Measurements from ENCODE around the gene DHRSX.

DNA sequence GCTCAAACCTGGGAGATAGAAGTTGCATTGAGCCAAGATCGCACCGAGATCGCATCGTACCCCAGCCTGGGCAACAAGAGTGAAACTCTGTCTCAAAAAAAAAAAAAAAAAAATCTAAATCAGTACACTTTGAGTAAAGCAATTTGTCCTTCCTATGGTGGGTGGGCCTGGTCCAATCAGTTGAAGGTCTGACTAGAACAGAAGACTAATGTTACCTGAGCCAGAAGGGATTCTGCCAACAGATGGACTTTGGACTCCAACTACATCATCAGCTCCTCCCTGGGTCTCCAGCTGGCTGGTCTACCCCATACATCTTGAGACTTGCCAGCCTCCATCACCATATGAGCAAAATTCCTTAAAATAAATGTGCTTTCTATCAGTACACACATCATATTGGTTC is 155.2 kb downstream of the DHRSX start:
- TF ChIP-seq POLR2A (IDR thresholded peaks at IDR 0.05) (no peak), EP300 (IDR thresholded peaks at IDR 0.05) (no peak)
- TF ChIP-seq, protein P1, sequence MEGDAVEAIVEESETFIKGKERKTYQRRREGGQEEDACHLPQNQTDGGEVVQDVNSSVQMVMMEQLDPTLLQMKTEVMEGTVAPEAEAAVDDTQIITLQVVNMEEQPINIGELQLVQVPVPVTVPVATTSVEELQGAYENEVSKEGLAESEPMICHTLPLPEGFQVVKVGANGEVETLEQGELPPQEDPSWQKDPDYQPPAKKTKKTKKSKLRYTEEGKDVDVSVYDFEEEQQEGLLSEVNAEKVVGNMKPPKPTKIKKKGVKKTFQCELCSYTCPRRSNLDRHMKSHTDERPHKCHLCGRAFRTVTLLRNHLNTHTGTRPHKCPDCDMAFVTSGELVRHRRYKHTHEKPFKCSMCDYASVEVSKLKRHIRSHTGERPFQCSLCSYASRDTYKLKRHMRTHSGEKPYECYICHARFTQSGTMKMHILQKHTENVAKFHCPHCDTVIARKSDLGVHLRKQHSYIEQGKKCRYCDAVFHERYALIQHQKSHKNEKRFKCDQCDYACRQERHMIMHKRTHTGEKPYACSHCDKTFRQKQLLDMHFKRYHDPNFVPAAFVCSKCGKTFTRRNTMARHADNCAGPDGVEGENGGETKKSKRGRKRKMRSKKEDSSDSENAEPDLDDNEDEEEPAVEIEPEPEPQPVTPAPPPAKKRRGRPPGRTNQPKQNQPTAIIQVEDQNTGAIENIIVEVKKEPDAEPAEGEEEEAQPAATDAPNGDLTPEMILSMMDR (IDR thresholded peaks at IDR 0.05): no peak
